DMS 273 (cell line): ENCODE data around the gene TOX2.

Experiments
- DNase-seq: peaks from one replicate; lab custom pipeline; 2025; ENCODE audit not compliant: unreplicated experiment; lab: John Stamatoyannopoulos, UW

TOX2 gene

GRCh38 chr20:43914311-43915210 lies at the start of gene TOX2:
TSS of gene TOX2 (plus strand) at chr20:43914852. CDS start at chr20:43914892, 40 bp downstream.
- DNase-seq: peak; percentile 59

- no peak for DNase-seq
Measured at GRCh38 chr20:43868091-43868490, 46.6 kb upstream of the TOX2 start.

- no peak for DNase-seq
Measured at GRCh38 chr20:43870484-43870883, 44.2 kb upstream of the TOX2 start.

- no peak for DNase-seq
Measured at GRCh38 chr20:43878776-43879175, 35.9 kb upstream of the TOX2 start.

GRCh38 chr20:43893930-43894329 lies 20.7 kb upstream of the TOX2 start:
- DNase-seq: no peak

- DNase-seq: no peak
Measured at GRCh38 chr20:43894491-43894890, 20.2 kb upstream of the TOX2 start.

- DNase-seq: no peak
Measured at GRCh38 chr20:43895235-43895634, 19.4 kb upstream of the TOX2 start.

- no peak for DNase-seq
Measured at GRCh38 chr20:43899274-43900120, 15.2 kb upstream of the TOX2 start.

- no peak for DNase-seq
Measured at GRCh38 chr20:43900121-43900466, 14.6 kb upstream of the TOX2 start.

- DNase-seq: no peak
Measured at GRCh38 chr20:43900496-43900895, 14.2 kb upstream of the TOX2 start.

GRCh38 chr20:43901296-43901695 lies 13.4 kb upstream of the TOX2 start:
- DNase-seq: no peak

- DNase-seq: no peak
Measured at GRCh38 chr20:43903953-43904826, 10.5 kb upstream of the TOX2 start.

GRCh38 chr20:43904827-43905177 lies 9.8 kb upstream of the TOX2 start:
- no peak for DNase-seq

- no peak for DNase-seq
Measured at GRCh38 chr20:43906505-43907034, 8.1 kb upstream of the TOX2 start.

- DNase-seq: no peak
Measured at GRCh38 chr20:43909211-43909610, 5.4 kb upstream of the TOX2 start.

- DNase-seq: no peak
Measured at GRCh38 chr20:43909720-43910119, 4.9 kb upstream of the TOX2 start.

- no peak for DNase-seq
Measured at GRCh38 chr20:43910564-43910963, 4.1 kb upstream of the TOX2 start.

- DNase-seq: no peak
Measured at GRCh38 chr20:43911066-43911465, 3.6 kb upstream of the TOX2 start.

GRCh38 chr20:43913291-43914025 lies 1.2 kb upstream of the TOX2 start:
- DNase-seq: no peak
